DMS79 (cell line): ENCODE measurements around the gene NCF2.

ENCODE experiments used
- DNase-seq: peaks from one replicate; lab custom pipeline; 2025; lab: John Stamatoyannopoulos, UW

Gene NCF2

DNA sequence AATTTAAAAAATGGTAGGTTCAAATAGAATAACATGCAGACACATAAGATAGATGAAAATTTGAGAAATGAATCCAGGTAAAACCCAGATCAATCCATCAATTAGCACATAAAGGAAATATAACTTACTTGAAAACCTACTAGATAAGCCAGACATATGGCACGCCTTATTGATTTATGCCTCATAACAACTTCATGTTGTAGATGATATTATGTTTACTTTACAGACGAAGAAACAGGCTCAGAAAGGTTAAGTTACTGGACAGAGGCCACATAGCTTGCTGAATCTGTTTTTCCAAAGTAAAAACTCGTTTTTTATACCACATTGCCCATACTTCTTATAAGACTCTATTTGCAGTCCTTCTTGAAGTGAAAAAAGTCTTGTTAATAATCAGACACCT lies 22.1 kb upstream of the NCF2 start:
- no peak for DNase-seq

DNA sequence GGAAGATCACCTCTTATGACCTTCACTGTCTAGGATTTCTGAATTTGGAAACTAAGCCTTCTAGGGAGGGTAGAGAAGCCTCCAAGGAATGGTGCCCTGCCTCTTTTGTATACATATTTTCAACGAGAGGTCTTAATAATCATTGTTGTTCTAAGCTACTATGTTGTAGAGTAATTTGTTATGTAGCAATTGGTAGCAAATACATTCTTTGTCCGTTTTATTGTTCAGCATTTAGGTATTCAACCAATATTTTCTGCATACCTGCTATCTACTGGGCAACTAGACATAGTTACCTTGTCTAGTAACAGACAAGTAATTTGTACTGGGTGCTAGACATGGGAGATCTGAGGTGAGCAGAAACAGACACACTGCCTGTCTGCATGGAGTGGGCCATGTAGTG lies 20.8 kb upstream of the NCF2 start:
- DNase-seq: no peak

DNA sequence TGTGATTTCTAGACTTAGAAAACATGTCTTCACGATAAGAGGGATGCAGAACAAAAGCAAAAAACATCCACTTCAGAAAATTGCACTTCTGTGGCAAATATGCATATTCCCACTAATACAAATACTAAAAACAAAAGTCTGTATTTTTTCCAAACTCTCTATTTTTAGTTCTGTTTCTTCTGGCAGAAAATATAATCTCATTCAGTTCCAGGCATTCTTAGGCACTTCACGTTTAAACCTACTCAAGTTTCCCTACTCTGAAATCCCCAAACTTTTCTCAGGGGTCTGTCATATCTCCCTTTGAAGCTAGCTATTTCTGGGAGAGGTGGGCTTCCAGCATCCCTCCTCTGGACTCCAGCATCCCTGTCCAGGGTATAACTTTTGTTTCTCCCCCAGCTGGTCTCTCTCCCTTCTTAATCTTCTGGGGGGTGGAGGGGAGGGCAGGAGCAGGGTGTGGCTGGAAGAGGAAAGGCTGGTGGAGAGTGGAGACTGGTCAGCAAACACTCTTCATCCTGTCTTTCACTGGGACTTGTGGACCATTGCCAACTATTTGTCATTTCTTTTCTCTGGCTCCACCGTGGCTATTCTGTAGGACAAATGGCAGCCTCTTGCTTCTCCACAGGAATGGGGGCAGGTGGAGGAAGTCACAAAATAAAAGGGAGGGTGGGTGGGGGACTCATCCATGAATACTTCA lies 19.6 kb upstream of the NCF2 start:
- DNase-seq: no peak

DNA sequence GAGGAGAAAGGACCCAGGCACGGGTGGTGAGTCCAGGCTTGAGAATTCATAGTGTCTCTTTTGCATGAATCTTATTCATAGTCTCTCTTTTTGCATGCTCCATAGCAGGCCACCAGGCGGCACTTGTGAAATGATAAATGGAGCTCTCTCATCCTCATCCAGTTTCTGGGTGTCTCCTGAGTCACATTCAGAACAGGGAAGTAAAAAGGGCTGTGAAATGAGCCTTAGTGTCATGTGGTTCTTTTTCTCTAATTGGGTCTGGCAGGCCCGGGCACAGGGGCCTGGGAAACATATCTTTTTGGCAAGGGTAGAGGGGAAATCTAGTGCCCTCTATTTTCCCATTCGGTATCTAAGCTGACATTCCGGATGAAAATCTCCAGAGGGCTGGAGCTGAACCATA lies 19.1 kb upstream of the NCF2 start:
- no peak for DNase-seq

DNA sequence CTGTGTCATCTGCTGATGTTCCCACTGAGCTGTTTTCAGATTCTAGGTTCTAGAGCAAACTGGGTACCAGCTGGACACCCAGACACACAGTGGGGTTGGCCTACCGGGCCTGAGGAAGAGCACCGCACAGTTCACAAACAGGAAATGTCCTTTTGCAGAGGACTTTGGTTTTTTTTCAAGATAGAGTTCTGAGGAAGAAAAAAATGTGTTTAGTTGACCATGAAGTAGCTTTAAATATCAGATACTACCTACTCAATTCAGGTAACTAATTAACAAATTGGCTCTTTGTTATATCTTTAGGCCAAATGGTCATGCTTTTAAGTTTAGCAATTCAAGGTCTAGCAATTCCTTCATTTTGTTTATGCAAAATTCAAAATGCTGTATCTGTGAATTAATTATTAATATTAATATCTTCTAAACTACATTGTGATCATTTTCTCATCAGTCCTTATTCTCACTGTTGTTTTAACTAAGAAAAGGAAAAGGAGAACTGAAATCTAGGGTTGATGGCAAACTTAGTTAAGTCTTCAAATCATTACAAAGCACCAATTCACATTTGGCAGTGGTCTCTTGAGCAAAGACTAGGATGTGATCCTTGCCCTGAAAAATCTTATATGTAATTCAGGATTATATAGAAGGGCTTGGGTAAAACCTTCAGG lies 17.2 kb upstream of the NCF2 start:
- DNase-seq: no peak

DNA sequence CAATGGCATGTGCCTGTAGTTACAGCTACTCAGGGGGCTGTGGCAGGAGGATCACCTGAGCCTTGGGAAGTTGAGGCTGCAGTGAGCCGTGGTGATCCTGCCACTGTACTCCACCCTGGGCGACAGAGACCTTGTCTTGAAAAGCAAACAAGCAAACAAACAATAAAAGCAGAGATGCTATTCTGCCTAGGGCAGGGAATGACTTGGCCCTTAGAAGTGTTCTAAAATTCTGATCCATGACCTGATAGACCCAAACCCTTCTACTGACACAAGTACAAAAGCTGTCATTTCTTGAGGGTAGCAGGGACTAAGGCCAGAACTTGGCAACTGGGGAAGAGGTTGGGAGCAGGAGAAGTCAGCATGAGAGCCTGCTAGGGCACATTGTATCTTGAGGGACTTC lies 15.6 kb upstream of the NCF2 start:
- no peak for DNase-seq

DNA sequence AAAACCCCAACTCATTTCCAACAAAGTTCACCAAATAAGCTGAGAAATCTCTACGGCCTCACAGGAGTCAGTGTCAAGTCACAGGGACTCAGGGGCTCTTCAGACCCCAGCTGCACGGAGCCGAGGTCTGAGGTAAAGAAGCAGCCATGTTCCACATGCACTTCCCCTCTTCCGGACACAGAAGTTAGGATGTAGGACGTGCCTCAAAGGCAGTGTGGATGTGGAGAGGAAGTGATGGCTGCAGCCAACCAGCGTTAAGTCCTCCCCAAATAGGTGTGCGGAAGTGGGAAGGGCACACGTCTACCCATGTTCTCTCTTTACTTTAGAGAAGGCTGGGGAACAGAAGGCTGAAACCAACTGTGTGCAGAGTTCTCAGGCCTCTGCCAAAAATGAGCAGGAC lies 14.6 kb upstream of the NCF2 start:
- DNase-seq: no peak

DNA sequence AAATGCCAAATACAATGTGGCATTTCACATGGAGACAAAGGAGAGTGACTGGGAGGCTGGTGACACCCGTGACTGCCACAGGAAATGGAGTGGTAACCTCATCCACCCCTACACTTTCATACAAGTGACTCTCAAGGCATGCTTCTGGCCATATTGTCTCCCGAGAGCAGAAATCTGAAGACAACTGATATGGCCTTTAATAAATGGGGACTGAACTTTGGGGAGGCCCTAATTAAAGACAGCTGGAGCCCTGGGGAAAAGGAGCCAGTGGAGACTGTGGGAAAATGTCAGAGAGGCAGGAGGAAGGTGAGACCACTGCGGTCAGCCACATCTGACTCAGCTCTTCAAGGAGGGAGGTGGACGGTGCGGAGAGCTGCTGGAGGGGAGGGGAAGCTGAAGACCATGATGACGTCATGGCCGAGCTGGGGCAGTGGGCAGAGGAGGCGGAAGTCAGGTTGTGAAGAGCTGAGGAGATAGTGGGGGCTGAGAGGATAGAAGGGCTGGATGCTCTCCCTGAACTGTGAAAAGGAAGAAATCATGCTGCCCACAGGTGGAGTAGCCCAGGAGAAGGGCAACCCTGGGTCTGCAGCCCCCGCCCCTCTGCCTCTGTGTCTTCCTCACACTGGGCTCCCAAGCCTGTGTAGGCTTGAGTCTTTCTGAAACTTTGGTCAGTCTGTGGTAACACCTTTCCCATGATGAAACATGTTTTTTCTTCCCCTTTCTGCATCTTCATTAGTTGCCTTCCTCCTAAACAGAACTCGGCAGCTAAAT lies 14.0 kb upstream of the NCF2 start:
- no peak for DNase-seq

DNA sequence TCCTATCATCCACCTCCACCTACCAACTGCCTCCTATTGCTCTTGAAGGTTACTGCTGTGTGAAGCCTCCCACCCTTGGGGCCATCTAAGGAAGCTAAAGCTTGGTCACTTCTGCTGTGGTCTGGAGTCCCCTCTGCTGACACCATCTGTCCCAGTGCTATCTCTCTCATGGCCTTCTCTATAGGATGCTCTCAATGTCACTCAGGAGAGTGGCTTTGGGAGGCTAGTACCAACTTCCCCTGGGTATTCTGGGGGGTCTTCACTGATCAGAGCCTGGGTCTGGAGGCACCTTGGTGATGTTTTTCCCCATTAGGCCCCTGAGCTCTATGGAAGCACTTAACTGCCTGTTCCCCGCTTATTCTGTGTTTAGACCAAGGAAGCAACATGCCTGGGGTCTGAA lies 12.3 kb upstream of the NCF2 start:
- DNase-seq: no peak

DNA sequence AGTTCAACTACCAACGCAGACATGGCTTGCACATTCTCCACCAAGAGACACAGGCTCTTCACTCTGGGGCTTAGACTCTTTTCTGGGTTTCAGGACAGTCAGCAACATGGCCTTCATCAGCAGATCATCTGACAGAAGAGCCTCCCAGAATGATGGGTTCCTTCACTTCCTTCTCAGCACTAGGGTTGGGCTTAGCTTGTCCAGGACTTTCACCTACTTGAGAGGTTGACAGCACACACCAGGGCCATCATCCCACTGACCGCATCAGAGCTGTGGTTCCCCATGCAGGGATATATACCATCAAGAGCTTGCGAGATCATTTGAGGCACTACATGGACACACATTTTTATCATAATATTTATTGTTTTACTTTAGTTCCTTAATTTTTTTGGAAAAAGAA lies 10.4 kb upstream of the NCF2 start:
- no peak for DNase-seq

DNA sequence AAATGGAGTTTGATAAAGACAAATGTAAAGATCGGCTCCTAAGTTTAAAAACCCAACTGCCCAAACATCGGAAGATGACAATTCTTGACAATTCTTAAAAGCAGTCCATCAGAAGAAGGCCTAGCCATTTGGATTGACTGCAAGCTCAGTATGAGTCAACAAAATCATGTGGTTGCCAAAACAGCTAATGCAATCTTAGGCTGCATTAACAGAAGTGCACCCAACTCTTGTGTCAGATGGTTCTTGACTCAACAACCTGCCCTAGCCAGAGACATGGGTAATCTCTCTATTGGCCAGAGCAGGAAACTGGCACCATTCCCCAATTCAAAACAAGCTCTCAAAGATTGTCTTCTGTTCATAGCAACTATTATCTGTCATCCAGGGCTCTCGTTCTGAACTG lies 9.9 kb upstream of the NCF2 start:
- DNase-seq: no peak

DNA sequence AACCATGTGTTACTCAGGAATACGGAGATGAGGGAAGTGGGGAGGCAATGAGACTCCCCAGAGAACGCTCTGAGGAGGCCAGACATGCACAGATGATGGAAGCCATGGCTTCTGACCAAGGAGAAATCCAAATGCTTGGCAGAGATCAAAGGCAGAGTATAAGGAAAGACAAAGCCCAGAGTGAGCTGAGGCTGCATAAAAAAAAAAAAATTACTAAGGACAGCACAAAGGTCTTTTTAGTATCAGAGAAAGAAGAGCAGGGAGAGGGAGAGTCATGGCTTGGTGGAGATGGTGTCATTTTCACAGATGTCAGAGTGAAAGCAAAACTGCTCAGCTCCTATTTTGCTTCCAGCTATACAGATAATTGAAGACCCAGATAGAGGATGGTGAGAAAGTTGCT lies 8.1 kb upstream of the NCF2 start:
- DNase-seq: no peak

DNA sequence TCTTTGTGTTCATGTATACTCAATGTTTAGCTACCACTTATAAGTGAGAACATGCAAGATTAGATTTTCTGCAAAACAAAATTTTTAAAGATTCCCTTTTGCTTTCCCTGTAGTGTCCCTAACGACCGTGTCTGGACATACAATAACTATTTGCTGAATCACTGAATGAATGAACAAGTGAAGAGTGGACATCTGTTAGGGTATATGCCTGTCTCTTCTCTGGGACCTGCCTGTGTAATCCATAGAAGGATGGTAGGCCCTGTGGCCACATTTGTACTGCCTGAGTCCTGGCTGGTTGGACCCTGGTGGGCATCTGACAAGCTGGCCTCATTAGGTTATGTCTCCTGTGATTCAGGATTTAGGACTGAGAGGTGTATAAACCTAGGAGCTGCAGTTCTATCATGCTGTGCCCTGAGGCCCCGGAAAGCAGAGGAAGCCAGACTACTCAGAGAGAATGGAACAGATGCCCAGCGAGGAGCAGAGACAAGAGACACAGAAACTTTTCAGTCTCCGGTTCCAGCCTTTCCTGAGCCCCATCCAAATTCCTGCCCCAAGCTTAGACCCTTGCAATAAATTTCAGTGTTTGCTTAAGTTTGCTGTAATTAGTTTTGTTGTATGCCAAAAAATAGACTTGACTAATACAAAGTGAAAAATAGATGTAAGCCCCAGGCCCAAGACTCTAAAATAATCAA lies 7.5 kb upstream of the NCF2 start:
- no peak for DNase-seq

DNA sequence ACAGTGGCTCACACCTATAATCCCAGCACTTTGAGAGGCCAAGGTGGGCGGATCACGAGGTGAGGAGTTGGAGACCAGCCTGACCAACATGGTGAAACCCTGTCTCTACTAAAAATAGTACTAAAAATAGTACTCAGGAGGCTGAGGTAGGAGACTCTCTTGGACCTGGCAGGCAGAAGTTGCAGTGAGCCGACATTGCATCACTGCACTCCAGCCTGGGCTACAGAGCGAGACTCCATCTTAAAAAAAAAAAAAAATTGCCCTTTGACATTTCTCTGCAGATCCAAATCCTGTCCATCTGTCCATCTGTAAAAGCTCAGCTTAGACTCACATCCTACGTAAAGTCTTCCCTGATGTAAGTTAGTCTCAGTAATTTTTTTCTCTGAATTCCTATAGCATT lies 6.2 kb upstream of the NCF2 start:
- no peak for DNase-seq

DNA sequence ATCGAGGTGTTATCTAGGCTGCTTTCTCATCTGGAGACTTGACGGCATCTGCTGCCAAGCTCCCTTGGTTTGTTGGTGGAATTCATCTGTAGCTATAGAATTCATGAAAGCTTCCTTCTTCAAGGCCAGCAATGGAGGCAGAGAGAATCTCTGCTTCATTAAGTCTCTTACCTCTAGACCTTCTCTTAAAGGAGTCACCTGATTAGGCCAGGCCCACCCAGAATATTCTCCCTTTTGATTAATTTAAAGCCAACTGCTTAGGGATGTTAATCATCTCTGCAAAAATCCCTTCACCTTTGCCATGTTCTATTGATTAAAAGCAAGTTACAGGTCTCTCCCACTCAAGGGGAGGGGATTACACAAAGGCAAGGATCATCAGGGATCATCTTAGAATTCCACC lies 5.3 kb upstream of the NCF2 start:
- DNase-seq: no peak

DNA sequence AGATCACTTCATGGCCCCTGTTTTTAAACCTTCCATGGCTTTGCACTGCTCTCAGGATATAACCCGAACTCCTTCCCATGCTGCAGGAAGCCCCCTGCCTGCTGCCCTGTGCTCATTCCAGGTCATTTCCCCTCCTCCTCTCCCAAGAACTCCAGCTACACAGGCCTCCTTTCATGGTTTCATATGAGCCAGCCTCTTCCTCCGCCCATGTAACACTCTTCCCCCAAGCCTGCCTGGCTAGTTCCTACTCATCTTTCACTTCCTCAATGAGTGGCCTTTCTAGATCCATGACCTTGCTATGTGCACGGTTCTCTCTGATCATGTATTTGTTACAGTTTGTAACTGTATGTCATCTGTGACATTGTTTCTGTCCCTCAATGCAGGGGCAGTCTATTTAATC lies 3.1 kb upstream of the NCF2 start:
- no peak for DNase-seq

DNA sequence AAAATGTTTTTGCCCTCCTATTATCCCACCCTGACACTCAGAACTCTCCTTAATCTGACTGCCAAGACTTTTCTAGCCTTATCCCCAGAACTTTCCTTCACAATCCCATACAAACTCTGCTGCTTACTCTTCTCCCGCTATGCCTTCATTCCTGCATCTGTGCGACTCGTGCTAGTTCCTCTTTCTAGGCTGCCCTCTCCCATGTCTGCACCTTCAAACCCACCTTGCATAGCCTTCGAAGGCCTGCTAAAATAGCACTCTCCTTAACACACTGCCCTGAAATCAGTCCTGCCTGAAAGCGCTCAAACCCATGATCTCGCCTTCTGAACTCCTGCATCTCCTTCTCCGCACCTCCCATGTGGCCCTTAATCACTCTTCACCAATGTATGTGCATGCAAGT lies 2.5 kb upstream of the NCF2 start:
- no peak for DNase-seq

DNA sequence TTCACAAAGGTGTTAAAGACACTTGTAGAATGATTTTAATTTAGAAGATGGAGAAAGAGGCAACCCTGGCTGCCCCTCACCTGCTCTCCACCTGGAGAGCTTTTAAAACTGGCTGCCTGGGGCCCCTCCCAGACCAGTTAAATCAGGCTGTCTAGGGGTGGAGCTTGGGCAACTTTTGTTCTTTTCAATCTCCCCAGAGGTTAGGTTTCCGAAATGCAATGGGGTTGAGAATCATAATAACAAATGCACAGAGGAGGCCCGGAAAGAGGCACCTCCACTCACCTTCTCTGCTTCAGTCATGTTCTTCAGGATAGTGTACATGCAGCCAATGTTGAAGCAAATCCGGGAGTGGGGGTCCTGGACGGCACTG lies 400 bp downstream of the NCF2 start:
- no peak for DNase-seq

DNA sequence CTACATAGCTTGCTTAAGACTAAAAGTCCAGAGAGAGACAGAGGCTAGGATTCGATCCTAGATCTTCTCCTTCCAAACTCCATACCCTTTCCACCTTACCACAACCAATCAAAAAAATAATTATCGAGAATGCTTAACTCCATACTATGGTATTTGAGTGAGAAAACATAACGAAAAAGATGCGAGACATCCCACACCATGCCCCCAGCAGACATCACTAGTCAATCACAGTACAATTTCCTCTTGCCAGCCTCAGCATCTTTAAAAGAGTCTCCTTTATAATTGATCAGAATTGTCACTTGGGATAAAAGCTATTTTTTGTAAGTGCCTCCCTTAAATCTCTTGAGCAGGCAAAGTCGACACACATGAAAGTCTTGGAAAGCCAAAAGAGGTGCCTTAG lies 875 bp downstream of the NCF2 start:
- DNase-seq: no peak

DNA sequence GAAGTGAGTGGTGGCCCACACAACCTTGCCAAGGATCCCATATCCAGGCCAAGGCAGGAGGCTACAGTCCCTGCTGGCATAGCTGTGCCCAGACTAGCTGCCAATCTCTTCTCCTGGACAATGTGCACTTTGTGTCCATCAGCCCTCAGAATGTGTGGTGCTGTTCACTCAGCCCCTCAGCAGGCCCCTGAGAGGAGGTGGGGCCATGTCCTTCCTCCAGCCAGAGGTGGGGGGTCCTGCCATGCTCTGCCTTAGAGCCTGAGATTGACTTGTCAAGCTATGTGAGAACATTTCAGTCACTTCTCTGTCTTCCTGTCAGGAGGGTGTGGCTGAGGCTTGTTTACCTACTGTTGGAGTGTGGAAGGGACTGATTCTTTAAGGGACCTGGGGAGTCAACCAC lies 1.4 kb downstream of the NCF2 start:
- DNase-seq: no peak

DNA sequence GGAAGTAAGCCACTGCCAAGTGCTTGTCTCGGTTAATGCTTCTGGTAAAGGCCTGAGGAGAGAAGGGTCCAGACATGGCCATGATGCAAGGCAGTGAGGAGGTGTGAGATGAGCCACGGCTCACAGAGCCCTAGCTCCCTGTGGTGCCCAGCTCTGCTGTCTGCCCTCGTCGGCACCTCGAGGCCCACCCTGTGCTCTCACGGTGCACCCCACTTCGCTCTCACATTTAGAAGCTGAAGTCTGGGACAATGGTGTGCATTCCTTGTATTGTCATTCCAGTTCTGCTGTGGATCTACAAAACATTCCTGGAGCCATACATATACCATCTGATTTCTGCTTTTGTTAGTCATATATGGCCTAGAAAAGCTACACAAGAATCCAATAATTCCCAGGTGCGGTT lies 3.3 kb downstream of the NCF2 start:
- DNase-seq: no peak

DNA sequence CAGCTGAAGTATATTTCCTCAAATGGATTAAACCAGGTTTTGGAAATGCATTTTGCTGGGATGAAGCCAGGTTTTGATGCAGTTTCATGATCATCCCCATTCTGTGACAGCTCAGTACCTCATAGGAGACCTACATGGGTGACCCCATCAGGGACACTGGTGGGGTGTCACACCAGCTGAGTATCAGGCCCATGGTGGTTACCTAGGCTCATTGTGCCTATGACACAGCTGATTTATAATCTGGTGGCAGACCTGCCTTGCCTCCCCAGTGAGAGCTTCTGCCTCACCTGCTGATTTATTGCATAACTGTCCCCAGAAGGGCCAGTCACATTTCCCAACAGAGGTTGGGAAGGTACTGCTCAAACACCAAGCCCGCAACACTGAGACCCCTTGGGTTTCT lies 3.8 kb downstream of the NCF2 start:
- DNase-seq: no peak

DNA sequence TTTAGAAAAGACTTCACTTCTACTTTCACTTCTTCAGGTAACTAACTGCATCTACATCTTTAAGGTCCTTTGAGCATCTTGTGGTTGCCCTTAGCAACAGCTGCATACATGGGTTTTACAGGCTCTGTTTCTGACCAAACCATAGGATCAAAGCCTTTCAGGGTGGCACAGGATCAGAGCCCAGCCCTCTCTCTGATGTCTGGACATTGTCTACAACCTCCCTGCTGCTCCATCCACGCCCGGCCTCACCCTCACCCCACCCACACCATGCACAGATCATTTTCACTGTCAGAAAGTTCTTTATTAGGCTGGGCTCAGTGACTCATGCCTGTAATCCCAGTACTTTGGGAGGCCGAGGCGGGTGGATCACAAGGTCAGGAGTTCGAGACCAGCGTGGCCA lies 5.2 kb downstream of the NCF2 start:
- DNase-seq: no peak
